ENCODE measurements around the gene SERTAD2.
A peak's percentile ranks its signal among the peaks of the same experiment; 100 is the strongest.

The SERTAD2 gene

DNA sequence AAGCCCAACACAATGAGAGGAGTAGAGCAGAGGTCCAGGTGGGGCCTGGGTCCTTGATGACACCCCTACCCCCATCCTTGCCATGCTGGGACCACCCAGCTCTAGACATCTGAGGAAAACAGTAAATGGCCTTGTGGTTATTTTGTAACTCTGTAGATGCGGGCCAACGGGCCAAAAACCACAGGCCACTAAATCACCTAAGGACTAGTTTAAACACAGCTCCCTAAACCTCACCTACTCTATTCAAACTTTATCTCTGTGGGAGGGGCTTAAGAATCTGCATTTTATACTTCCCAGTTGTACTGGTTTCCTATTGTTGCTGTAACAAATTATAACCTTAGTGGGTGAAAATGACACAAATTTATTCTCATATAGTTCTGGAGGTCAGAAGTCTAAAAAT is 19.0 kb upstream of the SERTAD2 start:
- DNase-seq = no peak

DNA sequence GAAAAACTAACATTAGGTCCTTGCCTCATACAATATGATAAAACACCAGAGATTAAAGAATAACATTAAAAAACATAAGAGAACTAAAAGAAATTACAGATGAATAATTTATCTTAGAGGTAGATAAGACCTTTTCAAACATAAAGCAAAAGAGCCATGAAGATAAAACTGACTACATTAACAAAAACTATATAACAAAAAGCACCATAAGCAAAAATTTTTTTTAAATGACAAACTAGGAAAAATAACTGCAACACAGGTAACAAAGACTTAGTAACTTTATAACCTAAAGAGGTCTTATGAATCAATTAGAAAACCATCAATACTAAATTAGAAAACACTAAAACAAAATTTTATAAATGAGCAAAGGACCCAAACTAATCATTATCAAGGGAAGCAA is 16.3 kb upstream of the SERTAD2 start:
- DNase-seq = no peak

DNA sequence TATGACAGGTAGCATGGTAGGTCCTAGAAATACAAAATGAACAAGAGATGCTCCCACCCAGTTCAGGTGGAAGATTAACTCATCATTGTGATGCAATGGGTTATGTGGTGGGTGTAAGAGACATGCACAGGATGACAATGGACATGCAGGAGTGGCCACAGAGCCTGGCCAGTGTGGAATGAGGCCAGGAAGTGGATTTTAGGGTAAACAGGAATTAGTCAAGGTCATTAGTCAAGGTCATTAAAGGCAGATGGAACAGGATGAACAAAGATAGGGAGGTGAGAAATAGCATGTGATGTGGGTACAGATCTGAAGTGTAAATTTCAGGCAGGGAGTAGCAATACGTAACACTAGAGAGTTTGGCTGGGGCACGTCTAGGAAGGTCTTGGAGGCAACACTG is 15.6 kb upstream of the SERTAD2 start:
- DNase-seq = no peak

DNA sequence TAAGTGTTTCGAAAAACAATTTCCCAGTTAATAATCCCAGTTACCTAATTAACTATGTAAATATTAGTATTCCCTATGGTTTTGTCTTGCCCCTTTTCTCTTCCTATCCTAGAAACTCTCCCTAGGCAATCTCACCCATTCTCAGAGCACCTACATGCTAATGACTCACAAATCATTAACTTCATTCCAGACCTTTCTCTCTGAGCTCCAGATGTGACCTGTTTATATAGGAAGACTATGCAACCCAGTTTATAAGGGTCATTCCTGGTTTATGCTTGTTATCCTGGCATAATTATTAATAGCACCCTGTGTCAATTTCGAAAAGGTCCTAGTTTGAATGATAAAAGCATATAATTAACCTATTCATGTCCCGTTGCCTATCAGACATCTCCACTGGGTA is 14.8 kb upstream of the SERTAD2 start:
- no peak for DNase-seq

DNA sequence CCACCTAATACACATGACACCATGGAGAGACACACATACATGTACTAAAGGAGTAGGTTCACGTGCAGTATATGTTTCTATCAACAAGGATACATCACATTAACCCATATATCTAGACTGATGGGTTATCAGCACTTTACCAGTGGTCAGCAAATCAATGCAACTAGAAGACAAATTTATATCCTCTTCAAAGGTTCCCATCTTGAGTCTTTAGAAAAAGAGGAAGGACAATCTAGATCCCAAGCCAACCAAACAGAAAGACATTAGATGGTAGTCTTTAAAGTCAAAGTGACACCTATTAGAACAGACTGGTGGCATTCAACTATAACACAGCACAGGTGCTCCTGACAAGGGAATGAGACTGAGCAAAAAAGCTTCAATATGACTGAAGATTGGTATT is 13.8 kb upstream of the SERTAD2 start:
- no peak for DNase-seq

DNA sequence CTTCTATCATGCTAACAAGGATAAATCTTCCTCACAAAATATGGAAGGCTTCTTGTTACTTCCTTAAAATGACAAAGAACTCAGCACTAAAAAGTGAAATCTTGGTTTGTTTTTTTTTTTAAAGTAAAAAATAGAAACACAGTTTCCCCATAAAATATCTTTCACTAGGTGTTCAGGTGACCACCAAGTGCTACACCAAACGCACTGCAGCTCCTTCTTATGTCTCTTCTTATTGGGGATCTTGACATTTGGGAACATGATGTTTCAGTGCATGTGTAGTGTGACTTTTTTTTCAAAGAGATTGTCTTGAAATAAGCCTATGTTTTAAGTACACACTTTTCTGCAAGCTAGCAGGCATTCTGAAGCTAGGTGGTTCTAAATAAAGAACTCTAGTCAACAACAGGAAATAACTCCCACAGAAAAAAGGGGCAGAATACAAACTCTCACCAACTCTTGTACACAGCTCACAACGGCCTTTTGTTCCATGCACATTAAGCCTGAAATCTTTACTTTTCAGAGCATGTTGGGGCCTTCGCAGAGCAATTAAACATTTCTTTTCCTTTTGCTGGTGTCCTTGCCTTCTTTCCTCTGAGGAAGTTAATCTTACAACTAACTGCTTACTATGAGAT is 13.2 kb upstream of the SERTAD2 start:
- DNase-seq = no peak

DNA sequence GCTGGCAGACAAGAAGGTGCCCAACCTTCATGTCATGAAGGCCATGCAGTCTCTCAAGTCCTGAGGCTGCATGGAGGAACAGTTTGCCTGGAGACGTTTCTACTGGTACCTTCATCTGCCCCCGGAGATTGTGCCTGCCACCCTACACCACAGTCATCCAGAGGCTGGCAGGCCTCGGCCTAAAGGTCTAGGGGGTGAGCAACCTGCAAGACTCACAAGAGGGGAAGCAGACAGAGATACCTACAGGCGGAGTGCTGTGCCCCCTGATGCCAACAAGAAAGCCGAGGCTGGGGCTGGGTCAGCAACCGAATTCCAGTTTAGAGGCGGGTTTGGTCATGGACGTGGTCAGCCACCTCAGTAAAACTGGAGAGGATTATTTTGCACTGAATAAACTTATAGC is 12.0 kb upstream of the SERTAD2 start:
- DNase-seq = no peak

DNA sequence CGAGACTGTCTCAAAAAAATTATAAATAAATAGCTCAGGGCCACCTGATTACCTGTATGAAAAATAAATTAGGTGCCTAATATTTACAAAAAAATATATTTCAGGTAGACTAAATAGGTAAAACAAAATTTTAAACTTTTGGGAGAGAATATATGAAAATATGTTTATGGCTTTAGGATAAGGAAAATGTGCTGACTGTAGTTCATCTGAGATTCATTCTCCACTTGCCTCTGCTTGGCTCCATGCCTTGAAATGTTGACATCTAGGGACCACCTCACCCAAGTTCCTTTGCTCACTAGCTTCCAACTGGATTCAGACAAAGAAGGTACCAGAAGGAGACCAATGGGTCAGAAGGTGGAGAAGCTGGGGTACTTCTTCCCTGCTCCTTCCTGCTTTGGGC is 9.7 kb upstream of the SERTAD2 start:
- DNase-seq = no peak

DNA sequence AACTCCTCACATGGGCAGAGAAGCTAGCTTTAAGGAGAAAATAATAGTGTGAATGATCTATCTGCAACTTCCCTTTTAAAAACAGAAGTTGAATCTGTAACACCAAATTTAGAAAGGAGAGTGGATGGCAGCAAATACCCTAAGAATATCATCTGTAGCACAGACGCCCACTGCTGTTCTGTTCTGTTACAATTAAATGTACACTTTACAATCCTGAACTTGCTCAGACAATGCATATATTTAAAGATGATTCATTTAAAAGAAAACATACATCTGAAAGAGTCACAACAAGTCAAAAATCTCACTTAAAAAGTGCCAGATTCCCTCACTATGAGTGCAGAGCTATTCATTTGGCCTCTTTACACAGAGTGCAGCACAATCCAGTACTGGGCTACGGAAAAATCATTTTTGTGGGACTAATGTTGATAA is 8.0 kb upstream of the SERTAD2 start:
- DNase-seq = no peak

DNA sequence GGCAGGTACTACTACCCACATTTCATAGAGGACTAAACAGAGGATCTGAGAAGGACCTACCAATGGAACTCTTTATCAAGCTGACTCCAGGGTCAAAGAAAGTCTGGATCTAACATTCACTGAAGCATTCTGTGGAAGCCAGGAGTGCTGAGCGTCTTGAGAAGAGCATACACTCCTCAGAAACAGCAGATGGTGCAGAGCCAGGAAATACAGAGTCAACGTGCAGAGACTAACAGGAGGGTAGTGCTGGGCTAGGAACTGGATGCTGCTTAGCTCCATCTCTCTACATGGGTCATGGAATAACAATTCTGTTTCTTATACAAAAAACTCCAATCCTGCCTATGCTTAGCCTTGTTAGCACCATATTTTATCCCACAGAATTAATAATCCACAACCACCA is 5.5 kb upstream of the SERTAD2 start:
- DNase-seq = no peak

DNA sequence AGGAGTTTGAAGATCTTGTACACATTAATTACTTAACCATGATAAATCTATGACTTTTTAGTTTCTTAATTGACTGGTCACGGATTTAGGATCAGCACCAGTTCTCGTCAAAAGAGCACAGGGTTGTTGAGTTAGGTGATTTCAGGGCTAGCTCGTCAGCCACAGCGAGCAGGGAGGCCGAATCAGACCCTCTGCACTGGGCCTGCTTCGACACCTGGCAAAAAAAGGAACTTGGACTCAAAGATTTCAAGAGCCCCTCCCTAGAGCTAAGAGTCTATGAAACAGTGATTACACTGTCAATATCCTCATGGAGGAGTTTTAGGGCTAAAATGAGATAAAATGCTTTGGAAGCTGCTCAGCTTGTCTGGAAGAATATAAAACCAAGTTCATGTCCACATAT is 4.6 kb upstream of the SERTAD2 start:
- DNase-seq = peak in 1 of 2 donors; percentile 58

DNA sequence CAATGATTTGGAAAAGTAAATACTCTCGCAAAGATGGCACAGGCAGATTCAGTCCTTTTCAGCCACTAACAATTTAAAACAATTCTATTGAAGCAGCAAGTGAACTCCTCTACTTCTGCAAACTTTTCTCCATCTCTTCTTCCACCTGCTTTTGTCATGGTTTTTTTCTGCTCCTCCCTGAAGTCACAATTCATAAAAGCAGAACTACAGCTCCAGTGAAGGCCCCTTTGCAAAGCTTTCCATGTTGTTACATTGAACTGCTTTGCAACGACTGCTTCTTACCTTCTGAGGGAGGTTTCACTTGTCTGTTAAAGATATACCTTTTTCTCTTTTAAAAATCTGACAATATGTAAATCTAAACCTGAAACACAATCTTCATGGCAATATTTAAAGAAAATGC is 3.7 kb upstream of the SERTAD2 start:
- DNase-seq = no peak

DNA sequence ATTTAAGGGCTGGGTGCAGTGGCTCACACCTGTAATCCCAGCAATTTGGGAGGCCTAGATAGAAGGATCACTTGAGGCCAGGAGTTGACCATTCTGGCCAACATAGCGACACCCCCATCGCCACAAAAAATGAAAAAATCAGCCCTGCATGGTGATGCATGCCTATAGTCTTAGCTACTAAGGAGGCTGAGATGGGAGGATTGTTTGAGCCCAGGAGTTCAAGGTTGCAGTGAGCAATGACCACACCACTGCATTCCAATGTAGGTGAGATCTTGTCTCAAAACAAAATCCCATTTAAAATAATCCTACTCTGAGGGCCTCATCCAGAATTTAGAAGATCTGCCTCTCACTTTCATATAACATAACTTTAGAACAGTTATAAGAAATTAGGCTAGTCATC is 2.7 kb upstream of the SERTAD2 start:
- DNase-seq = no peak

DNA sequence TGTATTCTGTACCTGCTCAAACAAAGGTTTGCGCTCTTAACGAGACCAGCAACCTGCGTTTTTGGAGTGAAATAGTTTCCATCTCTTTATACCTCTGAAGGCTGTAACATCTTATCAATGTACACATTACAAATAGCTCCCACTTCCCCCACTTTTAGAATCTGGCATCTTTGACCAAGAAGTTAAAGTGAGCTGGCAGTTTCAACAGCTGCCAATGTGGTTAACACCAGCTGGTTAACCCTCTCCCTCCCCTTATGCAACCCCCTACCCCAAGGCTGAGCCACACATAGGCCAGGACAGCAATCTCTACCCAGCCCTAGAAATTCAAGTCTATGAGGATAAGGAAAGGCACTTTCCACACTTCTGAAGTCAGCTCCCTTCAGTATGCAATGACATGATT is 2.2 kb upstream of the SERTAD2 start:
- no peak for DNase-seq

DNA sequence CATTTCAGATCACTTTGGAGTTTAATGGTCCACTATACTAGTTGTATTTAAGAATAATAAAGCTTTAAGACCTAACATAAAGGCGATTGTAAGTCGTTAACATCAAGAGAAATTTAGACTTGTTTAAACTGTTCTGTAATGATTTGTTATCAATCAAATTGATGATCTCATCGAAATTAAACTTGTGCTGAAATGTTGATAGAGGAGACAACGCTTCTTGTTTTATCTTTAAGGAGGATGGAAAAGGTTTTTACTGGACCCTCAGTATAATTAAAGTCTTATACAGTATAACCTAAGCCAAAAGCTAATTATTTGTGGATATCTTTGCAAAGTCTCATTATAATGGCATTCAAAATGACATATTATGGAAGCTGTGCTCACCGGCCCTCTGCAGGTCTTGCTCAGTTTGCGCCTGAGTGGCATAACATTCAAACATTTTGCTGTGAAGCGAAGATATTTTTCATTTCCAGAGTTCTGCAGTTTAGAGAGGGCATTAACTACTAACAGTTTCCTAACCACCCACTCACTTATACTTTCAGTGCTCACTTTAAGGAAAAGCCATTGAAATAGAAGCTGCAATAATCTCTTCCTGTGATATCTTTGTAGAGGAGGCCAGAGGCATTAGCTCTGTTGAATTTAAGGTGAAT is 1.4 kb upstream of the SERTAD2 start:
- DNase-seq = peak in 1 of 2 donors; percentile 33

DNA sequence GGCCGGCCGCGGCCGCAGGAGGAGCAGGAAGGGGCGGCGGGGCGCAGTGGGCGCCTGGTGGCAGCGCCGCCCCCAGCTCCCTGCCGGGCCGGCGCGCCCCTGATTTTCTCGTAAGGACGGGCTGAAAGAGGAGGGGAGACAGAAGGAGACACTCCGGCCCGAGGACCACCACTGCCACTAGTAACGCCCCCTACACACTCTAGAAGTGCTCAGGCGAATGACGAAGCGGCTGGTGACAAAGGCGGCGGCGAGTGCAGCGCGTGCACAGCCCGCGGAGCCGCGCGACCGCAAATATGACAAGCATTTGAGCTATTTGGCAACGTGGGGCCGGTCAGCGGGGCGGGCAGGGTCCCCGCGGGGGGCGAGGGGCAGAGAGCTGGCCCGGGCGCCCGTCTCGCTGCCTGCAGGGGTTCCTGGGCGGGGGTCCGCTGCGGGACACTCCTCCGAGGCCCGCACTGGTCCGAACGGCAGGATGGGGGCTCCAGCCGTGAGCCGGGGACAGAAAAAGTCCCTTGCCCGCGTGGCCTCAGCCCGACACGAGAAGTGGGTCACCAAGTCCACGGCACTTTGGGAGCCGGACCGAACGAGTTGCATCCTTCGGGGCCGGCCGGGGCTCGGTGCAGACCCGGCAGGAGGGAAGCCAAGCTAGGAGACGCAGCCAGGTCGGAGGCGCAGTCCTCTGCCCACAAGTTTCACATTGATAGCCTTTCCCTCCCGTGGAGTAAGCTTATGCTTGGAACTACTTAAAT is 524 bp upstream of the SERTAD2 start:
- peak; percentile 78 to 84 for DNase-seq

DNA sequence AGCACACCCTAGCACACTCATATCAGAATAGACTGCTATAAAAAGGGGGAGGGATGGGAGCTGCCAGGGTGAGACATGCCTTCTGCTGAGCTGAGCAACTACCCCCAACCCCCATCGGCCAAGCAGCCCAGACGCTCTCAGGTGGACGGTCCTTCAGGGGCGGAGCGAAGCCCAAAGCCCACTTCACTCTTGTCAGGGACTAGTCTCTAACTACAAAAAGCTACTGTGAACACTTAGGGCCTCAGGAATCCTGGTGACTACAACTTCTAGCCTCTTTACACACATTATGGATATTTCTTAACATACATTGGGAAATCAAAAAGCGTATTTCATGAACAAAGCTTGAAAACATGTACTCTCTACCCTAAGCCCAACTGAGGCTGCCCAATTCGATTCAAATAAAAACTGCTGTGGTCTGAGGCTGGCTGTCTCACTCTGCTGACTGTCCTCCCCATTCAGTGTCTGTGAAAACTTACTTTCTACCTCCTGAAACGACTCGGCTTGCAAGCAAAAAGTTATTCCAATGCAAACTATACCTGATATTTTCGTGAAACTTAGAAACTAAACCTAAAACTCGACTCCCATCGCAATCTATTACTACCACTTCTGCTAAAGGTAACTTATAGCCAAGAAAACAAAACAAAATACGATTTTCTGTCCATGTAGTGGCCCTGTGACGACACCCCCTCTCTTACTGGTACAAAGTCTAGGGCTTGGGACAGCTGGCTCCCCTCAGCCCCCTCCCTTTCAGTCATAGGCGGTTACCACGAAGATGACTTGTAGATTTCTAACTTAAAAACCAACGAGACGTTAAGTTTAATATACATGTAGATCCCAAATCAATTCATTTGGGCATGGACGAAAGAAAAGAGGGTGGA is 1.2 kb downstream of the SERTAD2 start:
- DNase-seq = peak in 1 of 2 donors; percentile 32

DNA sequence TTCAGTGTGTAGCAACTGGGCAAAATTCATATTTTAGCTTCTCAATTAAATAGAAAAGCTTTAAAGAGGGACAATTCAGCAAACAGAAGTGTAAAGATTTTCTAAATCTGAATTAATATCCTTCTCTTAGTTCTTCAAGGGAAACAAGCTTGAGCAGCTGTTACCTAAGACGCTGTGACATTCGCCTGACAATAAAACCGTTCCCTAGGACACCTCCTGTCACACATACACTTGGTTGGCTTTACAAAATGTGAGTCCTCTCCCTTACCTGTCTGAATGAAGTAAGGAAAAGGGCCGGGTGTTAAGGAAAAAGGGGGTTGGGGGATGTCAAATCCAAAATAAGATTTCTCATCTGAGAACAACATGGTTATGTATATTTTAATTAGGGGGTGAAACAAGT is 2.1 kb downstream of the SERTAD2 start:
- no peak for DNase-seq

DNA sequence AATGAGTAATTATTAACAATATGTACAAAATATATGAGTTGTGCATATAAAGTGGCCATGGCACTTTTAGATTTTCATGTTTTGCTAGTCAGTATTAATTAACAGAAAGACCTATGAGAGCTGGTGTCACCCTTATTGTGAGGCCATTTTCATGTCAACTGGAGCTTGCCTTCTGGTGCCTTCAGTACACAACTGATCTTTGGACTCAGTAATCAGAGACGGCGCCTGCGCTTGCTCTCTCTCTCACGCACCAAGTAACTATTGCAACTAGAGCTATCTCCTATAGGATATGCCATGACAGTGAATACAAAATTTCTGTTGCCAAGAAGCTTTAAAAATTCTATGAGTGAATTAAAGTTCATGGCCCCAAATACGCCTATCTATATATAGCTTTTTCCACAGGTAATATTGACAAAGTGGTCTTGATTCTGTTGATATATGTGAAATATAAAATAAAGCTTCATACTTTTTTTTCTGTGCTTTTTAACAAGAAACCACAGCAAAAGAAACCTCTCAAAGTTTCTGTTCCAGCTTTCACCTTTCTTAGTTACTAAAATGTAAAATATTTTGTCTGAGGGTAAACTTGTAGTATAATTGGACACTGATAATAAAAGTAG is 2.9 kb downstream of the SERTAD2 start:
- no peak for DNase-seq

DNA sequence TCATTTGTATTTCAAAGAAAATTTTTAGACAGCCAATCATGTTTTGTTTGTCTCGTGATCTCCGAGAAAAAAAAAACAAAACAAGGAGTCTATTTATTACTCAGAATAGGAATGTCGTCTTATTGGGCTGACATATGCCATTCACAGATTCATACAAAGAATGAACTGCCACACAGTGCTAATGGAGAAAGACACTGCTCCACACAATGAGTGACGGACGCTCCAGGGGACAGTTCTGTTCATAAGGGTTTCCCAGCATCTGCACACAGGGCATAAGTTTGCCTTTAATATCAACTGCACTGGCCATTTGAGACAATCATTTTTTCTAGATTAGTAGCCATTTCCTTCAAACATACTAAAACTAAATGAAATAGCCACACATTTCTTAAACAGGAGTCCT is 3.4 kb downstream of the SERTAD2 start:
- DNase-seq = no peak

DNA sequence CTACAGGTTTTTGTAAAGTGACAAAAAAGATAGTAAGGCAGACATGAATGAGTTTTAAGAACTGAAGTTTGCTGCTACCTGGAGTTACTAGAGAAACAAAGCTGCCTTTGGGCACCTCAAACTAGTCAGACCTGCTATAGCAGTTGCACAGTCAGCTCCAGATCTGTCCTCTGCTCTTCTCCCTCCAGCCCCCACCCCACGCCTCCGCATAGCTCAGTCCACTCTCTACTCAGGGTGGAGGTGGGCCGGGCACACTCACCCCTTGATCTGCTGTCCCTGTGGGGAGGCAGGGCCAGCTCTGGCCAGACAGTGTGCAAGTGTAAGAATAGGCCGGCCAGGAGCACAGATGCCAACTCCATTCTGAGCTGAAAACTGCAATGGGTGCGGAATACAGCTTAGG is 4.1 kb downstream of the SERTAD2 start:
- DNase-seq = no peak

DNA sequence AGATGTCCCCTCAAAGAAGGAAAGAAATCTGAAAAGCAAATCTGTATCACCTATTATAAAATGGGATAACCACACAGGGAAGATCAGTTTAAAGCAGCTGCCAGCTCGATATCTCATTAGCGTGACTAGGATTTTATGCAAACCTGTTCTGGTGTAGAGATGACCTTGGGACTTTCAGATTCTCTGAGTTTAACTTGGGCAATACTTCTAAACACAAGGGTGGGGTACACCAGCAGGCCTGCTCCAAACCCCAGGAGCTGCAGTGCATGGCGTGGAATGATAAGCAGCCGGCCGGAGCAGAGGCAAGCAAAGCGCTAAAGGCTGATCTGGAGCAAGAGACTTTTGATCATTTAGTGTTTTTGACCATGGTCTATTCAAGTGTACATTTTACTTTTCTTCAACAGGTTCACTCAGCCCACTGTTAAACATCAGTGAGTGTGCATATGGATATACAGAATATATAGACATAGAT is 4.7 kb downstream of the SERTAD2 start:
- DNase-seq = no peak

Data from CD4-positive, alpha-beta T cell treated with Interleukin-1 beta for 1 hour (primary cell).